CD4-positive, alpha-beta T cell treated with Interleukin-6 at 100 ng/mL for 8 hours (primary cell): ENCODE results near the gene KRT78.

ENCODE experiments used
- DNase-seq: peaks from one replicate; pipeline ENCODE4 v3.0.0-alpha.2; 2020; ENCODE audit warnings: mixed read lengths, low spot score

The KRT78 gene

DNA sequence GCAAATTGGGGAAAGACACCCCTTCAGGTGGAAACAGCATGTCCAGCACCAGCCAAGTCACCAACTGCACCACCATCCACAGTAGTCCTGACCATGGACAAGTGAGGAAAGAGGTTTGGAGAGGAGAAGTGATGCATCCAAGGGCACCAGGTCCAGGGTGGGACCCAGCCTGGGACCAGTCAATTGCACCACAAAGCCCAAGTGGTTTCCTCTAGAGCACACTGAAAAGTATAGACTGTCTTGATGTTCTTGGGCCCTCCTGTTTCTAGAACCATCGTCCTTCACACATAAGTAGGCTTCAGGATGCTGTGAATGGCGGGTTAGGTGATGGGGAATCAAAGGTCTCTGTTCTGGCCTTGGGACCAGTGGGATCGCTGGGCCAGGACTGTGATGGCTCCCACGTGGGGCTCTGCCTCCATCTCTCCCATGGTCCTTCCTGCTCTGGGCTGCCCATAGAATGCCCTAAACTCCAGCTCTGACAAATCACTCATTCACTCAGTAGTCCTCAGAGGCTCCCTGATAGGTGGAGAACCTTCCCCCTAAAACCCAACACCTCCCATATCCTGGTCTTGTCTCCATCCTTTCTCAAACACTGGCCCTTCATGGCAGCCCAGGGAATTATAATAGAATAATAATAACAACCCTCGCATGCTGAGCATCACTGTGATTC is 23.9 kb downstream of the KRT78 start:
- DNase-seq: no peak

DNA sequence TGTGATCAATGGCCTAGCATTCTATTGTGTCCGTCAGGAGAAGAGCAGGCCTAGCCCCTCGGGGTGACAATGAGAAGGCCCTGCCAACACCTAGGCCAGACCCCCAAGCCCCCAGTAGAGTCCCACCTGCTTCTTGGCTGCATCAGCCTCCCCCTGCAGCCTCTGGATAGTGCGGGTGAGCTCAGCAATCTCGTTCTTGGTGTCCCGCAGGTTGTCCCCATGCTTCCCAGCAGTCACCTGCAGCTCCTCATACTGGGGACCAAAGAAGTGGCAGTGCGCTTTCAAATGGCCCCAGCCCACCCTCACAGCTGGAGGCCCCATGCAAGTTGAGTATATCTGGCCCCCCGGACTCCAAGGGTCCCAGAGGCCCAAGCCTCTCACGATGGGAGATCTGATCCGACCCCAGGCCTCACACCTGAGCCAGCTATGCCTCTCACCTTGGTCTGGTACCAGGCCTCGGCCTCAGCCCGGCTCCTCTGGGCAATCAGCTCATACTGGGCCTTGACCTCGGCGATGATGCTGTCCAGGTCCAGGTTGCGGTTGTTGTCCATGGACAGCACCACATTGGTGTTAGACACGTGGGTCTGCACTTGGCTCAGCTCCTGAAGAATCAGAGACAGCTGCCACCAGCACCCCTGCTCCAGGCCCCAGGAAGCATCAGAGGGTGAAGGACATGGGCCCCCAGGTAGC is 24.9 kb downstream of the KRT78 start:
- DNase-seq: no peak

DNA sequence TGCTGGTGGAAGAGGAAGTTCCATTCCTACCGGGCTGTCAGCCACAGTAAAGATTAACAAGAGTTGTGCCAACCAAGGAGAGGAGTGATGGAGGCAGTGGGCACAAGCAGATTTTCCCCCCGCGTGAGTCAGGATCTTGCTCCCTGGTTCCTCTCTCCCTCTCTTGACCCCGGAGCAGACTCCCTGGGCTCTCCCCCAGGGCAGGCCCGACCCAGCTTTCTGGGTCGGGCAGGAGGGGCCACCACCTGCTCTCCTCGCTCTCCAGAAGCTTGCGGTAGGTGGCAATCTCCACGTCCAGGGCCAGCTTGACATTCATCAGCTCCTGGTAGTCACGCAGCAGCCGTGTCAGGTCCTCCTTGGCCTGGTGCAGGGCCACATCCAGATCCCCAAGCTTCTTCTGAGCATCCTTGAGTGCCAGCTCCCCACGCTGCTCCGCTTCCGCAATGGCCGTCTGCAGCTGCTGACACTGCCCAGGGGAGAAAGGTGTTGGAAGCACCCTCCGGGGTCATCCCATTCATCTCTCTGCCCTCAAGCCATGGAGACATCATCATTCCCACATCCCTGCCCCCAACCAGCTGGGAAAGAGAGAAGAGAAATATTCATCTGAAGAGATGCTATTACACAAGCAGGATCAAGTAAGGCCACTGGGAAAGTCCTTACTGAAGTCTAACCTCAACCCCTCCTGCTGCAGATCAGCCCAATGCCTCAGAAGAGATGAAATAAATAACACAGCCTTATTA is 25.9 kb downstream of the KRT78 start:
- DNase-seq: no peak

DNA sequence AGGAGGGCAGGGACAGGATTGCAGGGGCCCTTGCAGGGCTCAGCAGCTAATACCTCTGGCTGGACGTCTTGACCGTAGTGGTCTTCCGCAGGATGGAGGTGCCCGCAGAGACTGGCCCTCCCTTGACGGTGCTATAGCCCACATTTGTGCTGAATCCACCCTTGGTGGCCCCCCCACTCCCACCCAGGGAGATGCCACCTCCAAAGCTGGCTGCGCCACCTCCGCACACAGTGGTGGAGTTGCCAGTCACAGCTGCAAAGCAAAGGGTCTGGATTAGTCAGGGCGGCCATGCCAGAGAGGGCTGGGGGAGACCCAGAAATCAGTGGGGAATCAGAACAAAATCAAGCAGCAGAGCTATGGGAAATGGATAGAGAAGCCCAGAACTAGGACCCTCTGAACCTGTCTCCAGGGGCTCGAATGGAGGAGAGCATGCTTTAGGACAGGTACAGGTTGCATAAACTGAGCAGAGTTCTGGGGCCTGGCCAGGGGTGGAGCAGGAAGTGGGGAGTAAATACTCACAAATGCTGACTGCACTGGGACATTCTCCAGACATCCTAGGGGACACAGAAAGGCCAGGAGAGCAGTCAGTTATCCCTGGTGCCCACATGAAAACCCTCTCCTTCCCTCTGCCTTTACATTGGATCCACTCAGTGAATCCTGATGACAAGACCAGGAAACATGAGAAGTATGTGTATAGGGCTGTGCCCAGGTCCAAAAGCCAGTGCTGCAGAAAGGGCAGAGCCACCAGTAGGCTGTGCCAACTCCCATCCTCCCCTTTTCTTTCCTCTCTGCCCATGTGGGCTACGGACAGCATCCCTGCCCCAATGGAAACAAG is 26.8 kb downstream of the KRT78 start:
- no peak for DNase-seq

- DNase-seq: no peak
Measured at GRCh38 chr12:52821071-52821730, 27.6 kb downstream of the KRT78 start.

DNA sequence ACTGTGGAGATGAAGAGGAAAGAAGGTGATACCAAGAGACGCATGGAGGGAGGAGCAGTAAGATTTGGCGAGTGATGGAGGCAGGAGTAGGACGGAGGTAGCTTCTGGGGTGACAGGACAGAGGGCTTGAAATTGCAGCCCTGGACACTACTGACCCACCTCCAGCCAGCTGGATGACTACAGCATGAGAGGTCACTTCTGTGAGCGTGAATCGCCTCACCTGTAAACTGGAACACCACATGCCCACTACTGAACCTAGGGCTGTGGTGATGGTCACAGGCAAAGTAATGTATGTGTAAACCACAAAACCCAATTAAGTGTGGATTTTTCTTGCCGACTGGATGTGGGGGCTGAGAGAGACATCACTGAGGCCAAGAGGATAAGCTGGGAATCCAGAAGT is 28.3 kb downstream of the KRT78 start:
- DNase-seq: no peak

GRCh38 chr12:52819731-52820510 is 28.9 kb downstream of the KRT78 start:
- no peak for DNase-seq

DNA sequence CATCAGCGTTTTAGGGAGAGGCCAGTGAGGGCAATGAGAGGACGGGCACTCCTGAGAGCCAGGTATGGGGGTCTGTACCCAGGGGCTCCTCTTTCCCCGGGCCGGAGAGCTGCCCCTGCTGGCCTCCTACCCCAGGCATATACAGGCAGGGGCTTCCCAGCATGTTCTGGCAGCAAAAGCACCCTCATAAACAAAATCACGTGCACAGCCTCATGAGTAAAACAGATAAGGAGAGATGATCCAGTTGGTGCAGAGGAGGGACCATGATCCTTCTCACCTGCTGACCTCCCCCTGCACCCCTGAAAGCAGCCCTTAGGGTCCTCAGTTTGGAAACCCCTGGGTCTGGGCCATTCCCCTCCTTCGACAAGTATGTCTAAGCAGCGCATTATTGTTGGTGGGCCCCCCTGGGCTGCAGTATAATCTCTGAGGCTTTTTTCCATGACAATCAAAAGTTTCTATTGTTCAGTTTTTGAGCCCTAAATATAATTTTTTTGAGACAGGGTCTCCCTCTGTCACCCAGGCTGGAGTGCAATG is 29.8 kb downstream of the KRT78 start:
- no peak for DNase-seq

DNA sequence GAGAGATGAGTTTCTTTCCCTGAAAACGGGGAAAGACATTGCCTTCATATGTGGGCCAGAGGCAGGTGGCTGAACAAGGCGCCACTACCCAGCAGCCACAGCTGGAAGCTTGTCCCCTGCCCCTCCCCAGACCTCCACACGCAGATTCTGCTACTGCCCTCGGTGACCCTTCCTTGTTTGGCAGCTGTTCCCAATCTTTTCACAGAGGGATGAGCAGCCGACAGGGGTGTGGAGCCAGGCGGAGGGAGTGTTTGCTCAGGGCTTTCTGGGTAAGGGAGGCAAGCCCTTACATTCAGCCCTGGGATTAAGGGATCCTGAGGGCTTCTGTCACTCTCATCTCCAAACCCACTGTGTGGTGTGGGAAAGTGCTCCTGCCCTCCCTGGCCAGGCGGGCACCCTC is 30.4 kb downstream of the KRT78 start:
- DNase-seq: no peak

DNA sequence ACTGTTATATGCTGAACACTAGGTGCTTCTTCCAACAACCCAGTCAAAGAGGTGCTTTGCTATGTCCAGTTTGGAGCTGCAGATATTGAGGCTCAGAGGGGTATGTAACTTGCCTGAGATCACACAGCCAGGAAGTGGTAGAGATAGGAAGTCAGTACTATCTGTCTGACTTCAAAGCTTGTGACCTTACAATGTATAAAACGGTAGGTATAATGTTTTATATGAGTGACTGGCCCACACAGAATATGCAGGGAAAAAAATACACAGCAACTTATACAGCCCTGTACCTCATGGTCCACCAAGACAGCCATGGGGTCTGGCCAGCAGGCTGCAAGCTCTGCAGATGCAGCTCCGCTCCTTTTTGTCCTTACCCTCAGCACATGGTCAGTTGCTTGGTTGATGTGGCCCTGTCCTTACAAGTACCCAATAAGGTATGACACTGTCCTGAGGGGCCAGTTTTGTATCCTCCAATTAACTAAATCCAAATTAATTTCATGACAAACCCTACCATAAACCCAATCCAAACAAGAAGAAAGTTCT is 31.0 kb downstream of the KRT78 start:
- no peak for DNase-seq

DNA sequence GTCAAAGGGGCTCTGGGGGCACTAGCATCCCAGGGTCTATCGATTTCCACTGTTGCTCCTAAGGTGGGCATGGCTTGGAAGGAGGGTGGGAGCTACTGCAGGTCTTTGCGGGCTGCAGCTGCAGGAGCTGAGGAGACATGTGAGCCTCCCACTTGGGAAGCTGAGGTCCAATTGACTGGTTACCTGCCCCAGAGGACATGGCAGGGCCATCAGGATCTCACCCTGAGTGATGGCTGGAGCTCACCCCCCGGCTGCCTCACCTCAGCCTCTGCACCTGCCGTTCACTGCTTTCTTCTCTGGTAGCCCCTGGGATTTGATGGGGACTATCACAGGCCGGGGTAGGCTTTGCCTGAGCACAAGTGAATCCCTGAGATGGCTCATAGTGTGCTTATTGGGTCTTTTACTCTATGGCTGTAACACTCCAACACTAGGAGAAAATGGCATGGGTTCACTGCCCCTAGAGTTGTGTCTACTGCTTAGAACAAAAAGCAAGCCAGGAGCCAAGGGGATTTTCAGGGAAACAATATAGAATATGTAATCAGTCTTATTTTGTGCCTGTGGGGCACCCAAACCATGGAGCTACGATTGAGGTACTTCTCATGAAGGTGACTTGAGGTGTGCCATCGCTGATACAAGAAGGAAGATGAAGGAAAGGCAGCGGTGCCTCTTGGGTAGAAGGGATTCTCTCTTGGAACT is 31.6 kb downstream of the KRT78 start:
- no peak for DNase-seq

DNA sequence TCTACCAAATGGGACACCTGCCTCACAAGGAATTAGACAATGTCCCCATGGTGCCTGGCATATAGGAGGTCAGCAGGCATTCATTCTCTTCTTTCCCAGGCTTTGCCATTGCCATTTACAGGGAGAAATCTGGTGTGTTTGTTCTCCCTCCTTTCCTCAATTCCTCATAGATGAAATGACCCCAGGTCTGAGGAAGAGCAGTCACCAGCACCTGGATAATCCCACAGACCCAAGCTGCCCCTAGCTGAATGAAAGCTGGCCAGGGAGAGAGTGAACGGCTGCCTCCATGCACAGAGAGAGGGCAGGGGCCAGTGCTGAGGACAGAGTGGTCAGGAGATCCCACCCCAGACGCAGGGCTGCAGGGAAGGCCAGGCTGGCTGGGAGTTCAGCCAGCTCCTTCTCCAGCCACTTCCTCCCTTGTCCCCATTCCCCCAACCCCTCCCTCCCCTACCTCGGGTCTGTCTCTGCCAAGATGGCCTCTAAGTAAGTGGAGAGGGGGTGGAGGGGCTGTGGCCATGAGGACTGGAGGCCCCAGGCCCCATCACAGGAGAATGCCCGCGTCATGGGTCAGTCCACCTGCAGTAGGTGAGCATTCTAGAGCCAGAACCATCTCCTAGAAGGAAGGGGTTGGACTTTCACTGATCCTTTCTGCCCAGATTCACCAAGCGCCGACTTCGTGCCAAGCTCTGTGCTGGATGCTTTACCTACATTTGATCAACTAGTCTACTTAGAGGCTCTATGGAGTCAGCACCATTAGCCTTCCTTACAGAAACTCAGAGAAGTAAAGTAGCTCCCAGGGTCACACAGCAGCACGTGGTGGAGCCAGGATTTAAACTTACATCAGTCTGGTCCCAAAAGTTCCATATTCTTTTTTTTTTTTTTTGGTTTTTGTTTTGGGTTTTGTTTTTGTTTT is 32.9 kb downstream of the KRT78 start:
- DNase-seq: no peak

DNA sequence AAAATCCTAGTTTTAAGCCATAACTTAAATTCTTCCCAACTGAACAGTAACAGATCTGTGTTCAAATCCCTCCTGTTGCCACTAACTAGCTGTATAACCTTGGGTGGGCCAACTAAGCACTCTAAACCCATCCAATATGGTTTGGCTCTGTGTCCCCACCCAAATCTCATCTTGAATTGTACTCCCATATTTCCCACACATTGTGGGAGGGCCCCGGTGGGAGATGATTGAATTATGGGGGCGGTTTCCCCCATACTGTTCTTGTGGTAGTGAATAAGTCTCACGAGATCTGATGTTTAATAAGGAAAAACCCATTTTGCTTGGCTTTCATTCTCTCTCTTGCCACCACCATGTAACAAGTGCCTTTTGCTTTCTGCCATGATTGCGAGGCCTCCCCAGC is 33.6 kb downstream of the KRT78 start:
- DNase-seq: no peak

DNA sequence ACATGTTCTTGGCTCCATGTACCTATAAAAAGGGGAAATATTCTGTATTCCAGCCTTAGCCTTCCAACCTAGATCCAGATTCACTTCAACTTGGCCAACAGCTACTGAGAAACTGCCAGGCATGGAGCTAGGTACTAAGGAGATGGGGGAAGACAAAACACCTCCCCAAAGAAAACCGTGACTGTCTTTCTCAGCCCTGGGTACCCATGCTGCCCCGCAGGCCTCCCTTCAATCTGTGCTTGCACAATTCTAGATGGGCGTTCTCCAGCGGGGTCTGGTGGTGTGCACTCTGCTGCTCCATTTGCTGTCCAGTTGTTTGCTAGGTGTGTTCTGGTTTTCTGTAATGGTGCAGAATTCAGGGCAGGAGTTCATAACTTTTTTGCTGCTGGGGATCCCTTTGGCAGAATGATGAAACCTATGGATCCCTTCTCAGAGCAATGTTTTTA is 34.1 kb downstream of the KRT78 start:
- DNase-seq: no peak

DNA sequence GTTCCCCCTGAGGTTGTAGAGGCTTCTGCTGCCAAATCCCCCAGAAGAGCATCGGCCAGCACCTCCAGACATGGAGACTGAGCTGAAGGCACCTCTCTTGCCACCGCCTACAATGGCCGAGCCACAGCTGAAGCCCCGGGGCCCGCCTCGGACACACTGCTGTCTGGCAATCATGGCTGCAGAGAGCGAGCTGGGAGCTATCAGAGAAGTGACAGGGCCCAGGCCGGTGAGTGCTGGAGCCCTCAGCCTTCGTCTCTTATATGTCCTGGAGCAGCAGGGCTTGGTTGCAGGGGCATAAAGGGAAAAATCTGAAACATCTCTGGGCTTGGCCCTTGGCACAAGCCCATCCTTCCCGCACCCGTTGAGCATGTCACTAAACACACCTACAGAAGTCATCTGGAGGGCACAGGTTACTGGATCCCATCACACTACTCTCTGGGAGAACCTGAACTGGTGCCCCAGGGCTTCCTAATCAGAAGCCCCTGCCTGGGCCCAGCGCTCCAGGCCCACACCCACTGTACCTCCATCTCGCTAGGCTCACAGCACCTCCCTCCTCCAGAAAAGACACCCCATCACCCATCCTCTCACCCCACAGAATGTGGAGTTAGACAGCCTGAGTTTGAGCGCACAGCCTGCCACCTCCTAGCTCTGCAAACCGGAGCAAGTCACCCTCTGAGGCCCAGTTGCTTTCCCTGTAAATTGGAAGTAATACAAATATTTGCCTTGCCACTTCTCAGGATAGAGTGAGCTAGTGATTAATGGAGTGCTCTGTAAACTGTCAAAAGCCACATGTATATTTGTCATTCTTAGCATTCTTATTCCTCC is 34.7 kb downstream of the KRT78 start, which contains the start of gene KRT4:
Gene KRT4, minus strand, starts transcription at position 232 of the 825 bp plus-strand sequence. Its CDS starts 58 bp downstream, at position 174.
- no peak for DNase-seq

DNA sequence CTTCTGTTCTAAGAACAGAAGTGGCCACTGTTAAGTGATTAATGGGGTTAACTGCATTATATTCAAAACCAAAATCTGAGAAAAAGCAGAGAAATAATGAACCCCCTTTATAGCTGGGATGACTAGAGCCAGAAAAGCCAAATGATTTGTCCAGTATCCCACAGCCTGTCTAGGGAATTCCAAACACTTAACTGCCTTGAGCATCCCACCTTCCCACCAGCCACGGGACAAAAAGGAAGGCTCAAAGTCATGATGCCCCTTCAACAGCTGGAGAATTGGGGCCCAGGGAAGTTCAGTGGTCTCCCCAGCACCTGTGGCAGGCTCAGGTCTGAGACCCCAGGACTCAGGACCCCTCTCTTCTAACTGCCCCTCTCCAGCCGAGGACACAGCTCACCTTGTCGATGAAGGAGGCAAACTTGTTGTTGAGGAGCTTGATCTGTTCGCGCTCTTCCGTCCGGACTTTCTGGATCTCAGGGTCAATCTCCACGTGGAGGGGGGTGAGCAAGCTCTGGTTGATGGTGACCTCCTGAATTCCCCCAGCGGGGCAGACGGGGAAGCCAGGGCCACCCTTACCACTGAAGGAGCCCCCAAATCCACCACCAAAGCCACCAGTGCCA is 35.5 kb downstream of the KRT78 start:
- no peak for DNase-seq

GRCh38 chr12:52812749-52813148 is 36.0 kb downstream of the KRT78 start:
- DNase-seq: no peak
